HCT116 (cell line): ENCODE data around the gene MUC13. TPM values are rescaled to one million over a fixed set of nuclear protein-coding genes. Genes with fewer than 3 reads are reported as not detected.

Experiments
- ATAC-seq: fragments of 200-7000 bp; cut with Tn5 transposase; 2 replicates; pipeline ENCODE4 v1.9.1; 2020; ENCODE audit warnings: mild to moderate bottlenecking, moderate library complexity
- BruUV-seq: library from RNA; stranded (reverse); fragments of 400-500 nt; replicated peaks from 2 replicates; lab custom pipeline; 2021; lab: Mats Ljungman, UMichigan
- CTCF ChIA-PET: fragments of 300-600 bp; sonication (Branson Sonifier 250); formaldehyde crosslinking; loops from one replicate; lab custom pipeline; 2021; ENCODE audit warnings: antibody characterized with exemption; lab: Charles Lee
- POLR2A ChIA-PET: fragments of 300-600, 350-600 bp; sonication (Branson Sonifier 250); formaldehyde crosslinking; loops from one replicate; lab custom pipeline; 2021; ENCODE audit warnings: antibody characterized with exemption; lab: Charles Lee
- RAD21 ChIA-PET, 2 experiments: fragments of 300-600 bp; sonication (Branson Sonifier 250); formaldehyde crosslinking; loops; one replicate each; lab custom pipeline; 2023; ENCODE audit warnings: low total read pairs in 2 of 2; ENCODE audit not compliant: uncharacterized antibody in 2 of 2, unreplicated experiment in 2 of 2, low non-redundant PET in 1 of 2; lab: Charles Lee
- DNase-seq: peaks from one replicate; pipeline ENCODE4 v3.0.0-alpha.2; 2010; ENCODE audit warnings: low read depth, low spot score
- H2AFZ ChIP-seq: fragments of 200-600 bp; shearing (Covaris generic), sonication (generic); 2 replicates; pipeline ENCODE4 v1.6.1; 2017; ENCODE audit warnings: low read depth, mixed run types, mixed read lengths, antibody characterized with exemption, low read length; ENCODE audit not compliant: poor library complexity, severe bottlenecking
- H3K27ac ChIP-seq: 2 replicates; pipeline ENCODE4 v1.5.1; 2012; ENCODE audit warnings: low read depth, low read length
- H3K27me3 ChIP-seq: fragments of 200-600 bp; sonication (generic); 2 replicates; pipeline ENCODE4 v1.6.1; 2016; ENCODE audit warnings: mixed run types, low read length, mixed read lengths; ENCODE audit not compliant: insufficient read depth
- H3K36me3 ChIP-seq, 2 experiments: fragments of 200-500 bp in 1 of 2; fragments of 200-600 bp in 1 of 2; sonication (Bioruptor generic) in 1 of 2; sonication (generic) in 1 of 2; 2 replicates each; pipeline versions ENCODE4 v1.5.1 to v1.6.1; 2014 to 2016; ENCODE audit warnings: low read length in 2 of 2, inconsistent platforms in 1 of 2, mixed read lengths in 1 of 2, mixed run types in 1 of 2; ENCODE audit not compliant: insufficient read depth in 2 of 2, control insufficient read depth in 1 of 2
- H3K4me1 ChIP-seq, 2 experiments: fragments of 200-600 bp in 1 of 2; sonication (generic) in 1 of 2; 2 replicates each; pipeline versions ENCODE4 v1.5.1 to v1.6.1; 2012 to 2017; ENCODE audit warnings: low read length in 2 of 2, inconsistent platforms in 1 of 2, mild to moderate bottlenecking in 1 of 2, mixed read lengths in 1 of 2, mixed run types in 1 of 2, moderate library complexity in 1 of 2; ENCODE audit not compliant: insufficient read depth in 2 of 2, control insufficient read depth in 1 of 2
- H3K4me2 ChIP-seq: fragments of 200-600 bp; sonication (generic); 2 replicates; pipeline ENCODE4 v1.6.1; 2017; ENCODE audit warnings: mixed run types, low read length, mixed read lengths
- H3K4me3 ChIP-seq, 2 experiments: fragments of 200-600 bp in 1 of 2; sonication (generic) in 1 of 2; replicated peaks in 1 of 2; 2 replicates each; pipeline ENCODE4 v1.5.1; 2011 to 2016; ENCODE audit warnings: low read length in 2 of 2, control low read depth in 1 of 2, low read depth in 1 of 2, mild to moderate bottlenecking in 1 of 2, mixed read lengths in 1 of 2, mixed run types in 1 of 2
- H3K79me2 ChIP-seq: fragments of 200-600 bp; sonication (generic); 2 replicates; pipeline ENCODE4 v1.6.1; 2017; ENCODE audit warnings: mild to moderate bottlenecking, mixed run types, low read length, moderate library complexity, mixed read lengths; ENCODE audit not compliant: insufficient read depth
- H3K9ac ChIP-seq: fragments of 200-600 bp; sonication (generic); 2 replicates; pipeline ENCODE4 v1.6.1; 2016; ENCODE audit warnings: low read length, mixed read lengths
- H3K9me2 ChIP-seq: fragments of 200-600 bp; sonication (generic), shearing (Covaris generic); 2 replicates; pipeline ENCODE4 v1.6.1; 2017; ENCODE audit warnings: mixed run types, mild to moderate bottlenecking, moderate library complexity; ENCODE audit not compliant: insufficient read depth
- H3K9me3 ChIP-seq, 2 experiments: fragments of 200-500 bp in 1 of 2; fragments of 200-600 bp in 1 of 2; sonication (Bioruptor generic) in 1 of 2; sonication (generic) in 1 of 2; 2 replicates each; pipeline ENCODE4 v1.6.1; 2014 to 2017; ENCODE audit warnings: low read length in 2 of 2, mixed read lengths in 2 of 2, inconsistent platforms in 1 of 2, low read depth in 1 of 2, mild to moderate bottlenecking in 1 of 2, mixed run types in 1 of 2, moderate library complexity in 1 of 2; ENCODE audit not compliant: control insufficient read depth in 1 of 2, insufficient read depth in 1 of 2
- H4K20me1 ChIP-seq: fragments of 200-600 bp; sonication (generic), shearing (Covaris generic); 2 replicates; pipeline ENCODE4 v1.6.1; 2017; ENCODE audit warnings: mixed run types, mild to moderate bottlenecking, moderate library complexity; ENCODE audit not compliant: insufficient read depth
- CBX3 ChIP-seq: IDR thresholded peaks from 2 replicates; pipeline ENCODE4 v1.6.1; 2012; ENCODE audit warnings: low read depth
- ELF1 ChIP-seq: IDR thresholded peaks from 2 replicates; pipeline ENCODE4 v1.6.1; 2012; ENCODE audit warnings: low read depth, borderline replicate concordance
- POLR2A ChIP-seq: IDR thresholded peaks from 2 replicates; pipeline ENCODE4 v1.7.0; 2011; ENCODE audit warnings: borderline replicate concordance; ENCODE audit not compliant: insufficient read depth, insufficient read length; ENCODE audit errors: extremely low read depth
- SP1 ChIP-seq: IDR thresholded peaks from 2 replicates; pipeline ENCODE4 v1.6.1; 2012; ENCODE audit warnings: low read depth
- intact Hi-C: fragments of 100-400 bp; cut with micrococcal nuclease; formaldehyde crosslinking; loops from 2 replicates; pipeline ENCODE4 v1.10.0; 2022
- total RNA-seq: library from RNA; stranded (reverse); gene quantifications from one replicate; pipeline ENCODE4 v1.2.1, GENCODE V29; 2021; ENCODE audit not compliant: unreplicated experiment
- TF ChIP-seq, protein P1 (sequence below): IDR thresholded peaks from 2 replicates; pipeline ENCODE4 v1.6.1; 2012

The MUC13 gene
- total RNA-seq, 1 experiment from 2014 or later, result 0.44 TPM

DNA sequence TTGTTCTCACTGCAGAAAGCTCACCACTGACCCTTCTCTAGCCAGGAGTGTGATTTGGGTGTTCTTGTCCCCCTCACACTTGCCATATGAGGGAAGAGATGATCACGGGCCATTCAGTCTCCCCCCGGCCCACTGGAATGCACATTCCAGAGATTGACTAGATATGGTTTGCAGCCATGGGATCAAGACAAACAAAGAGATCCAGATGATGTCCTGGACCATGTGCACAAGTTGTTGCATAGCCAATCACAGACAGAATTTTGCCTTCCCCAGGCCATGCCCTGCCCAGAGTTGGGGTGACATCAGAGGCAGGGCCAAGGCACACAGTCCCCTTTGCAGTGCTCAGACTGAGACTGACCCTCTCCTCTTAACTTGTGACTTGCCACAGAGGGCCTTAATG is 14.8 kb downstream of the MUC13 start:
- H3K36me3 ChIP-seq, result no peaks in the 10 kb centered on the region
- H3K4me3 ChIP-seq, result no peak overlapping the region
- H3K9me2 ChIP-seq, result no peaks in the 10 kb centered on the region
- RAD21 ChIA-PET, result no interaction called here
- no peaks in the 10 kb centered on the region for H3K9me3 ChIP-seq
- H3K9ac ChIP-seq, result no peak overlapping the region
- intact Hi-C loops, result no loop called here
- POLR2A ChIA-PET, result no interaction called here
- no peaks in the 10 kb centered on the region for H3K4me1 ChIP-seq
- DNase-seq (no peak), ATAC-seq (no peak)
- no peaks in the 10 kb centered on the region for H4K20me1 ChIP-seq
- no peak overlapping the region for H3K27ac ChIP-seq
- H2AFZ ChIP-seq, result no peak overlapping the region
- TF ChIP-seq SP1 (no peak), CBX3 (no peak)
- H3K79me2 ChIP-seq, result no peaks in the 10 kb centered on the region
- CTCF ChIA-PET, result no interaction called here
- H3K27me3 ChIP-seq, result no peaks in the 10 kb centered on the region
- no peak overlapping the region for H3K4me2 ChIP-seq
- no TSS peak for BruUV-seq

DNA sequence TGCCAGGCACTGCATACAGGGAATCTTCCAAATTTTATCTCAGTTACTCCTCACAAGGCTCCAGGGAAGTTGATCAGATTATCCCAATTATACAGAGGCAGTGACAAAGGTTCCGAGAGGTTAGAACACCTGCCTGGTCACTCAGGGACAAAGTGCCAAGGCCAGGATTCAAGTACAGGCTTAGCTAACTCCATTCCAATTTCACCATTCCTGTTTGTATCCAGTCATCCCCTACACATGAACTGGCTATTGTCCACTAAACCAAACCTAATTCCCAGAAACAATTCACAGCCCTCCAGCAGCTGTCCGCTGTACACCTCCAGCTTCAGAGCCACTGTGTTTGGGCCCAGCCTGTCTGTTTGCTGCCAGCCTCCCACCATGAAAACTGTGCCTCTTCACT is 16.0 kb downstream of the MUC13 start:
- no peaks in the 10 kb centered on the region for H3K36me3 ChIP-seq
- no peak overlapping the region for H3K4me3 ChIP-seq
- H3K79me2 ChIP-seq, result no peaks in the 10 kb centered on the region
- H3K4me1 ChIP-seq, result no peaks in the 10 kb centered on the region
- no peak for DNase-seq
- H3K4me2 ChIP-seq, result no peak overlapping the region
- POLR2A ChIA-PET, result no interaction called here
- H4K20me1 ChIP-seq, result no peaks in the 10 kb centered on the region
- no peak overlapping the region for H3K27ac ChIP-seq
- RAD21 ChIA-PET, result no interaction called here
- no peak for TF ChIP-seq ELF1
- TF ChIP-seq POLR2A, result no peak
- TF ChIP-seq, protein P1, sequence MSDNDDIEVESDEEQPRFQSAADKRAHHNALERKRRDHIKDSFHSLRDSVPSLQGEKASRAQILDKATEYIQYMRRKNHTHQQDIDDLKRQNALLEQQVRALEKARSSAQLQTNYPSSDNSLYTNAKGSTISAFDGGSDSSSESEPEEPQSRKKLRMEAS, result no peak
- TF ChIP-seq, all 23 proteins: peak for 0
- no peaks in the 10 kb centered on the region for H3K9me3 ChIP-seq
- no peak overlapping the region for H2AFZ ChIP-seq
- H3K9ac ChIP-seq, result no peak overlapping the region
- H3K27me3 ChIP-seq, result no peaks in the 10 kb centered on the region
- ATAC-seq, result no peak
- H3K9me2 ChIP-seq, result no peaks in the 10 kb centered on the region
- no TSS peak for BruUV-seq
- CTCF ChIA-PET, result interaction anchor here (1.7 kb wide), 1 partner anchor 10 kb away, joined by 6 read pairs; no protein-coding TSS in a partner anchor
- intact Hi-C loops, result no loop called here
